NT2/D1 (cell line): ENCODE results near the gene CRACR2A.

ENCODE experiments used
- SUZ12 ChIP-seq: IDR thresholded peaks from 2 replicates; pipeline ENCODE4 v1.6.1; 2011; ENCODE audit not compliant: insufficient read length, insufficient read depth; ENCODE audit errors: extremely low read depth
- ZNF274 ChIP-seq: IDR thresholded peaks from 2 replicates; pipeline ENCODE4 v1.6.1; 2011; ENCODE audit warnings: mild to moderate bottlenecking, low read depth, low read length

DNA sequence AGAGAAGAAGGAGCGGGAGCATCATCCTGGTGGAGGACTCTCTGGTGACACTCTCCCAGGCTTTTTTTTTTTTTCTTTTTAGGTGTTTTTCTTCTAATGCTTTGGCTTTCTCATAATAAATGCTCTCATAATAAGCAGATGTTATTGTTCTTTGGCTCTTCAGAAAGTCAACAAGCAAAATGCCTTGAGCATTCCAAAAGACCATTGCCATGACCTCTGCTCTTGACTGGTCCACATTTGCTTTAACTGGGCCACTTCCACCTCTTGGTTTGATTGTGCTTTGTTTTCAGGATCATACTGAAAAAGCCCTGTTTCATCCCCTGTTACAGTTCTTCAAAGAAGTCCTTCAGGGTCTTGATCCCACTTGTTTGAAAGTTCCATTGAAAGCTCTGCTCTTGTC lies 36.9 kb downstream of the CRACR2A start:
- TF ChIP-seq SUZ12 (no peak), ZNF274 (no peak)
